GM06990 (cell line): ENCODE measurements around the gene BBS7.
A peak's percentile ranks its signal among the peaks of the same experiment; 100 is the strongest.

Source experiments
- DNase-seq: peaks from one replicate; pipeline ENCODE4 v3.0.0-alpha.2; 2011; ENCODE audit not compliant: insufficient read length; ENCODE audit errors: extremely low read depth
- H3K27me3 ChIP-seq: replicated peaks from 2 replicates; pipeline ENCODE4 v1.6.0; 2011; ENCODE audit warnings: low read length; ENCODE audit not compliant: control insufficient read depth, insufficient read depth
- H3K36me3 ChIP-seq: 2 replicates; pipeline ENCODE4 v1.5.1; 2011; ENCODE audit warnings: low read length; ENCODE audit not compliant: control insufficient read depth, insufficient read depth
- H3K4me3 ChIP-seq: replicated peaks from 2 replicates; pipeline ENCODE4 v1.5.1; 2011; ENCODE audit warnings: low read depth, mild to moderate bottlenecking, control low read depth, low read length
- TF ChIP-seq, protein P1 (sequence below): IDR thresholded peaks from 2 replicates; pipeline ENCODE4 v1.5.1; 2011; ENCODE audit warnings: low read length, control low read depth, mild to moderate bottlenecking, inconsistent platforms; ENCODE audit not compliant: insufficient read depth, poor library complexity, severe bottlenecking

BBS7 gene, protein sequence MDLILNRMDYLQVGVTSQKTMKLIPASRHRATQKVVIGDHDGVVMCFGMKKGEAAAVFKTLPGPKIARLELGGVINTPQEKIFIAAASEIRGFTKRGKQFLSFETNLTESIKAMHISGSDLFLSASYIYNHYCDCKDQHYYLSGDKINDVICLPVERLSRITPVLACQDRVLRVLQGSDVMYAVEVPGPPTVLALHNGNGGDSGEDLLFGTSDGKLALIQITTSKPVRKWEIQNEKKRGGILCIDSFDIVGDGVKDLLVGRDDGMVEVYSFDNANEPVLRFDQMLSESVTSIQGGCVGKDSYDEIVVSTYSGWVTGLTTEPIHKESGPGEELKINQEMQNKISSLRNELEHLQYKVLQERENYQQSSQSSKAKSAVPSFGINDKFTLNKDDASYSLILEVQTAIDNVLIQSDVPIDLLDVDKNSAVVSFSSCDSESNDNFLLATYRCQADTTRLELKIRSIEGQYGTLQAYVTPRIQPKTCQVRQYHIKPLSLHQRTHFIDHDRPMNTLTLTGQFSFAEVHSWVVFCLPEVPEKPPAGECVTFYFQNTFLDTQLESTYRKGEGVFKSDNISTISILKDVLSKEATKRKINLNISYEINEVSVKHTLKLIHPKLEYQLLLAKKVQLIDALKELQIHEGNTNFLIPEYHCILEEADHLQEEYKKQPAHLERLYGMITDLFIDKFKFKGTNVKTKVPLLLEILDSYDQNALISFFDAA

DNA sequence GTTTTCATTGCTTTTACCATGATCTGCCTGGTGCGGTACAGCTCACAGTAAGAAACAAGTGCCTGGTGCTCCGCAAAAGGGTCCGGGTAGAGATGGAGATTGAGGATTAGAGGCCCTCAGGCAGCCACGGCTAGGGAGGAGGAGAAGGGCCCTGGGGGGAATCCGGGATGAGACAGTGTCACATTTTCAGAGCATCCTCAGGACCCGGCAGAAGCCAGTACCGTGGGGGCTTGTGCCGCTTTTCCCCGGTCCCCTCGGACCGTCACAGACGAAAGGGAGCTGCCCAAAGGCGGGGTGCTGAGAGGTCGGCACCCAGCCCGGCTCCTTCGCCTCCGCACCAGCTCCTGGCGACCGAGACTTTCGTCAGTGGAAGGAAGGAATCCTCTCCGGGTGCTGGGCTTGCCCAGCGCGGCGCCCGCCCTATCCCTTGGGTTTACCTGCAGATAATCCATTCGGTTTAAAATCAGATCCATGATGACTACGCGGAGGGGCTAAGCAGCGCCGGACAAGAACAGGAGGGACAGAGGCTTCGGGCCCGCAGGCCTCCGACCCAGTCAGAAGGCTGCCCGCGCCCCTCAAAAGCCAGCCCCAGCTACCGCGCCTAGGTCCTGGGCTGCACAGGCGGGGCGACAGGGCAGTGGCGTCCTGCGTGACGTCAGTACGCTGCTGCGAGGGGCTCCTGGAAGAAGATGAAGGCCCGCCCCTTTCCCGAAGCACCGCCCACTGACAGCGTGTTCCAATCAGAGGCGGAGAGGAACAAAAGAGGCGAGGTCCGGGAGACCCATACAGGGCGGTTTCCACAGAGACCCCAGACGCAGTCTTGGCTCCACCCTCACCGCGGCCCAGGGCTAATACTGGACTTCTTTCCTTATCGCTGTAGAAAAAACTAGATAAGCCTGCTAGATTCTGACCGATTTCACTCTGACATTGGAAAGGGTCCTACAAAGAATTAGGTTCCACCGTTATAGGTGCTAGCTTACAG, at the start of gene BBS7:
Gene BBS7, minus strand, starts transcription at position 634 of the 982 bp plus-strand sequence. Its CDS starts 161 bp downstream, at position 473.
- H3K4me3 ChIP-seq: peak within 1 kb of the TSS; percentile 71

DNA sequence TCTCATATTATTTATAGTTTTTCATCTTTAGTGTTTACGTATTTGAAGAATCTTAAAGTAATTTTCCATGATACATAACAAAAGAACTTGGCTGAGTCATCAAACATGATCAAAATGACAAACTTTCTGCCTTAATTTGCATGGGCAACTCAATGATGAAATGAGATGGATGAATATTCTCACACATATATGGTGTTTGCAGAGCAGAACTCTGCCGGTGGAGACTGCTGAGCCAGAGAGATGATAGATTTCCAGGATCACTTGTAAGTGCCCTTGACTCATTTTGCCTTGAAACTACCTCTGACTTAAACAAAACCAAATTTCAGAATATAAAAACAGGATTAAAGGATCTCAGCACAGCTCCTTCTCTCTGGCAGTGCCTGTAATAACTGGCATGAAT, 43.4 kb upstream of the BBS7 start:
- H3K36me3 ChIP-seq: no peaks in the 10 kb centered on the region
- DNase-seq: no peak
- TF ChIP-seq, protein P1, sequence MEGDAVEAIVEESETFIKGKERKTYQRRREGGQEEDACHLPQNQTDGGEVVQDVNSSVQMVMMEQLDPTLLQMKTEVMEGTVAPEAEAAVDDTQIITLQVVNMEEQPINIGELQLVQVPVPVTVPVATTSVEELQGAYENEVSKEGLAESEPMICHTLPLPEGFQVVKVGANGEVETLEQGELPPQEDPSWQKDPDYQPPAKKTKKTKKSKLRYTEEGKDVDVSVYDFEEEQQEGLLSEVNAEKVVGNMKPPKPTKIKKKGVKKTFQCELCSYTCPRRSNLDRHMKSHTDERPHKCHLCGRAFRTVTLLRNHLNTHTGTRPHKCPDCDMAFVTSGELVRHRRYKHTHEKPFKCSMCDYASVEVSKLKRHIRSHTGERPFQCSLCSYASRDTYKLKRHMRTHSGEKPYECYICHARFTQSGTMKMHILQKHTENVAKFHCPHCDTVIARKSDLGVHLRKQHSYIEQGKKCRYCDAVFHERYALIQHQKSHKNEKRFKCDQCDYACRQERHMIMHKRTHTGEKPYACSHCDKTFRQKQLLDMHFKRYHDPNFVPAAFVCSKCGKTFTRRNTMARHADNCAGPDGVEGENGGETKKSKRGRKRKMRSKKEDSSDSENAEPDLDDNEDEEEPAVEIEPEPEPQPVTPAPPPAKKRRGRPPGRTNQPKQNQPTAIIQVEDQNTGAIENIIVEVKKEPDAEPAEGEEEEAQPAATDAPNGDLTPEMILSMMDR: no peak
- no peaks in the 10 kb centered on the region for H3K27me3 ChIP-seq
- no peak overlapping the region for H3K4me3 ChIP-seq

More for the DNA sequence above, at the start of gene BBS7:
- DNase-seq: peak; percentile 91
- H3K27me3 ChIP-seq: no peaks in the 10 kb centered on the region
- H3K36me3 ChIP-seq: no peaks in the 10 kb centered on the region
- TF ChIP-seq, protein P1: no peak

DNA sequence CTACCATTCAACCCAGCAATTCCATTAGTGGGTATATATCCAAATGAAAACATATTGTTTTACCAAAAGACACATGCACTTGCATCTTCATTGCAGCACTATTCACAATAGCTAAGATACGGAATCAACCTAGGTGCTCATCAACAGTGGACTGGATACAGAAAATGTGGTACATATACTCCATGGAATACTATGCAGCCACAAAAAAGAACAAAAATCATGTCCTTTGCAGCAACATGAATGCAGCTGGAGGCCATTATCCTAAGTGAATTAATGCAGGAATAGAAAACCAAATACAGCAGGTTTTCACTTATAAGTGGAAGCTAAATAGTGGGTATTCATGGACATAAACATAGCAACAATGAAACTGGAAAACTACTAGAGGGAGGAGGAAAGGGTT, 38.1 kb upstream of the BBS7 start:
- TF ChIP-seq, protein P1: no peak
- H3K27me3 ChIP-seq: no peaks in the 10 kb centered on the region
- H3K36me3 ChIP-seq: no peaks in the 10 kb centered on the region
- H3K4me3 ChIP-seq: no peak overlapping the region
- DNase-seq: no peak

DNA sequence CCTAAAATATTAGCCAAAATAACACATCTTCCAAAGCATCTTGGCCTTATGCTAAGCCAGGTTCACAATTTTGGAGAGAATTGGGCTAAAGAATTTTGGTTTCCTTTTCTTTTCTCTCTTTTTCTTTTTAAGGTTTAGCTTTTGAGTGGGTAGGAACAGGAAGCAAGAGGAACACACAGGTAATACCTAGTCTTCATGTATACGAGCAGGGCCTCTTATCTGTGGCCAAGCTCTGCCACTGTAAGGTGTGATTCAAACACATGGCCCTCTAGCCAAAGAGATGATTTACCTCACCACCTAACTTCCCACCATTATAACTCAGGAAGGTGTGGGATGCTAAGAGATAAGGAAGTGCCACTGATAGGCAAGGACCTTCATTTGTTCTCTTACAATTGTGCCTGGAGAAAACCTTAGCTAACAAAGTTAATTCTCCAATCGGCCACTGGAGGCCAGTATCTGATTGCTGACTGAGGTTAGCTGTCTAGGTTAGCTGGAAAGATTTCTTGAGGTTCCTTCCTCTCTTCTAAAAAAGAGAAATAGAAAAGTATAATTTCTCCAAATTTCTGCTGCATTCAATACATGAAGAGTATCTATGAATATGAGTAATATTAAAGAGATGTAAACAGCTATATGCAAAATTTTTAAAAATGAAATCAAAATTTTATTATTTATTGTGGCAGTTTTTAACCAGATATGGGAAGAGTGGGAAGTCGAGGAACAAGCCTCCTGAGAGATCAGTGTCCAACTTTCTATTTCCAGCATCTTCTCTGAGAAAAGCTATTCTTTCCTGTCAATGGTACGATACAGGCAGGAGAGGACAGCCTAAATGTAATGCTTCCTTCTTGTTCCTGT, 30.1 kb upstream of the BBS7 start:
- TF ChIP-seq, protein P1: peak; percentile 76
- Histone ChIP-seq H3K4me3 (no peak overlapping the region), H3K36me3 (no peaks in the 10 kb centered on the region), H3K27me3 (no peaks in the 10 kb centered on the region)
- peak; percentile 7 for DNase-seq

DNA sequence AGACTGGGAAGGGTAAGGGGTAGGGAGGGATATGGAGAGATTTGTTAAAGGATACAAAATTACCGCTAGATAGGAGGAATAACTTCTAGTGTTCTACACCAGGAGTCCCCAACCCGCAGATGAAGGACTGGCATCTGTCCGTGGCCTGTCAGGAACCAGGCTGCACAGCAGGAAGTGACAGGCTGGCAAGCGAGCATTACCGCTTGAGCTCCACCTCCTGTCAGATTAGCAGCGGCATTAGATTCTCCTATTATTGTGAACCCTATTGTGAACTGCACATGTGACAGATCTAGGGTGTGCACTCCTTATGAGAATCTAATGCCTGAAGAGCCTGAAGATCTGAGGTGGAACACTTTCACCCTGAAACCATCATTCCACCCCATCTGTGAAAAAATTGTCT, 27.9 kb upstream of the BBS7 start:
- Histone ChIP-seq H3K36me3 (no peaks in the 10 kb centered on the region), H3K27me3 (no peaks in the 10 kb centered on the region), H3K4me3 (no peak overlapping the region)
- DNase-seq: no peak
- TF ChIP-seq, protein P1: no peak
